NT2/D1 (cell line): ENCODE results near the gene PTPRF.

ENCODE experiments used
- DNase-seq: peaks from one replicate; pipeline ENCODE4 v3.0.0-alpha.2; 2011; ENCODE audit warnings: low read depth, low spot score
- H3K27me3 ChIP-seq: 2 replicates; pipeline ENCODE4 v1.6.0; 2011; ENCODE audit warnings: mild to moderate bottlenecking; ENCODE audit not compliant: insufficient read length, insufficient read depth
- H3K36me3 ChIP-seq: 2 replicates; pipeline ENCODE4 v1.6.1; 2011; ENCODE audit warnings: mild to moderate bottlenecking, low read length, mixed read lengths; ENCODE audit not compliant: insufficient read depth, insufficient read length
- H3K4me1 ChIP-seq: 2 replicates; pipeline ENCODE4 v1.5.1; 2011; ENCODE audit not compliant: insufficient read depth, insufficient read length
- H3K4me3 ChIP-seq: 2 replicates; pipeline ENCODE4 v1.5.1; 2011; ENCODE audit warnings: low read depth; ENCODE audit not compliant: insufficient read length
- H3K9ac ChIP-seq: 2 replicates; pipeline ENCODE4 v1.6.0; 2011; ENCODE audit warnings: low read depth; ENCODE audit not compliant: insufficient read length
- H3K9me3 ChIP-seq: 2 replicates; pipeline ENCODE4 v1.5.1; 2011; ENCODE audit warnings: mild to moderate bottlenecking, low read length; ENCODE audit not compliant: insufficient read depth
- SUZ12 ChIP-seq: IDR thresholded peaks from 2 replicates; pipeline ENCODE4 v1.6.1; 2011; ENCODE audit not compliant: insufficient read length, insufficient read depth; ENCODE audit errors: extremely low read depth
- YY1 ChIP-seq: IDR thresholded peaks from 2 replicates; pipeline ENCODE4 v1.6.1; 2011; ENCODE audit not compliant: insufficient read length, insufficient read depth
- ZNF274 ChIP-seq: IDR thresholded peaks from 2 replicates; pipeline ENCODE4 v1.6.1; 2011; ENCODE audit warnings: mild to moderate bottlenecking, low read depth, low read length

The PTPRF gene

DNA sequence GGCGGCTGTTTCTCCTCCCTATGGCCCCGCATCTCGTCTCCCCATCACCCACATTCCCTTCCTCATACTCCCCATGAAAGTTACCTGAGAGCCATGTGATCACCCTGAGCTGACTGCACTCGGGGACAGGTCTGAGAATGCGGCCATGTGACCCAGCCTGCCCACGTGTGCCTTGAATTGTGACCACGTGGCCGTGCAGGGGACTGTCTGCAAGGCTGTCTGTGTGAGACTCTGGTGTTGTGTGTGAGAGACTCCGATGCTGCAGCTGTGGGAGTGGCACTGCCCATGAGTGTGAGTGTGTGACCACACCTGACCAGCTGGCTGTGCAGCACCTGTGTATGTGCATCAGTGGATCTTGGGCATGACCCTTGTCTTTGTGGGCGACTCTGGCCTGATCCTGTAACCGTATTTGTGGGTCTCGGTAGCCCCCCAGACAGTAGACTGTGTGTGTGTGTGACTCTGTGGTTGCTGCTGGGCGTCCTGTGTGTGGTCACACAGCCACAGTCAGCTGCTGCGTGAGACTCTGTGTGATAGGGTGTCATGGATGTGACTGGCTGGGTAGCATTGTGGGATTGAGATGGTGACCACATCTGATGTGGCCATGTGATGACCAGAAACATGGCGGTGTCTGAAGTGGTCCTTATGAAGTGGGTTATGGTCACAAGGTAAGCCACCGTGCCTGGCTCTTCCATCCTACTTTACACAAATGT, 62.4 kb downstream of the PTPRF start:
- no peak overlapping the region for H3K4me3 ChIP-seq
- no peaks in the 10 kb centered on the region for H3K4me1 ChIP-seq
- H3K36me3 ChIP-seq, result peaks cover 94% of the 10 kb centered on the region
- no peak overlapping the region for H3K9ac ChIP-seq
- no peaks in the 10 kb centered on the region for H3K9me3 ChIP-seq
- TF ChIP-seq ZNF274 (no peak), YY1 (no peak)
- H3K27me3 ChIP-seq, result no peaks in the 10 kb centered on the region
- DNase-seq, result no peak

DNA sequence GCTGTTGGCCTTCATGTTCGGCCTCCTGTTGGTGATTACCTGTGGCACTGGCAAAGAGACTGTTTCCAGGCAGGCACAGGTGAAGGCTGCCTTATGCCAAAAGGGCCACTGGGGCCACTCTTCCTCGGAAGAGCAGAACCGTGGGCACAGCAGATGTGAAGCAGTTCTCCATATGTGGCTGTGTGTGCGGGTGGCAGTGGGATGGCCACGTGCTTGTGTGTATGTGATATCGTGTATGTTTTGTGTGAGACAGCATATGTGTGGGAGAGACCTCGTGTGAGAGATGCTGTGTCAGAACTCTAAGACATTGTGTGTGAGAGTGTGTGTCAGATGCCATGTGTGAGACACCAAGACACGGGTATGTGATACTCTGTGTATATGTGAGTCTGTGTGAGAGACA, 65.9 kb downstream of the PTPRF start:
- no peak for TF ChIP-seq ZNF274
- TF ChIP-seq SUZ12, result no peak
- no peak for TF ChIP-seq YY1
- H3K27me3 ChIP-seq, result no peaks in the 10 kb centered on the region
- H3K4me1 ChIP-seq, result peaks cover 10% of the 10 kb centered on the region
- no peaks in the 10 kb centered on the region for H3K9me3 ChIP-seq
- DNase-seq, result no peak
- no peak overlapping the region for H3K9ac ChIP-seq
- H3K36me3 ChIP-seq, result peaks cover 94% of the 10 kb centered on the region
- H3K4me3 ChIP-seq, result no peak overlapping the region

DNA sequence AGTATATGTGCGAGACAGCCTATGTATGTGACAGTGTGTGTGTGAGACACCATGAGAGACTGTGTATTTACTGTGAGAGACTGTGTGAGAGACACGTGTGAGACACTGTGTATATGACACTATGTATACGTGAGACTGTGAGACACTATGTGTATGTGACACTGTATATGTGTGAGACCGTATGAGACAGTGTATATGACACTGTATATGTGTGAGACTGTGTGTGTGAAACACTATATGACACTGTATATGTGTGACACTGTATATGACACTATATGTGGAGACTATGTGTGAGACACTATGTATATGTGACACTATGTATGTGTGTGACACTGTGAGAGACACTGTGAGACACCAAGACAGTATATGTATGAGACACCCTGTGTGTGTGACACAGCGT, 66.3 kb downstream of the PTPRF start:
- H3K4me3 ChIP-seq, result no peak overlapping the region
- no peak for DNase-seq
- peaks cover 94% of the 10 kb centered on the region for H3K36me3 ChIP-seq
- no peak overlapping the region for H3K9ac ChIP-seq
- H3K9me3 ChIP-seq, result no peaks in the 10 kb centered on the region
- TF ChIP-seq ZNF274 (no peak), SUZ12 (no peak), YY1 (no peak)
- H3K4me1 ChIP-seq, result peaks cover 10% of the 10 kb centered on the region
- no peaks in the 10 kb centered on the region for H3K27me3 ChIP-seq

DNA sequence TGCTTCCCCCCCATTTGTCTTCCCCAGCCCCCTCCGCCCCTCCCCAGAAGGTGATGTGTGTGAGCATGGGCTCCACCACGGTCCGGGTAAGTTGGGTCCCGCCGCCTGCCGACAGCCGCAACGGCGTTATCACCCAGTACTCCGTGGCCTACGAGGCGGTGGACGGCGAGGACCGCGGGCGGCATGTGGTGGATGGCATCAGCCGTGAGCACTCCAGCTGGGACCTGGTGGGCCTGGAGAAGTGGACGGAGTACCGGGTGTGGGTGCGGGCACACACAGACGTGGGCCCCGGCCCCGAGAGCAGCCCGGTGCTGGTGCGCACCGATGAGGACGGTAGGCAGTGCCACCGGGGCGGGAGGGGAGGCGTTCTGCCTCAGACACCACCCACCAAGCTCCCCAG, 67.0 kb downstream of the PTPRF start:
- Histone ChIP-seq H3K36me3 (peaks cover 94% of the 10 kb centered on the region), H3K4me1 (peaks cover 12% of the 10 kb centered on the region), H3K9me3 (no peaks in the 10 kb centered on the region), H3K4me3 (no peak overlapping the region), H3K27me3 (no peaks in the 10 kb centered on the region), H3K9ac (no peak overlapping the region)
- no peak for TF ChIP-seq ZNF274
- TF ChIP-seq YY1, result no peak
- TF ChIP-seq SUZ12, result no peak
- DNase-seq, result no peak

DNA sequence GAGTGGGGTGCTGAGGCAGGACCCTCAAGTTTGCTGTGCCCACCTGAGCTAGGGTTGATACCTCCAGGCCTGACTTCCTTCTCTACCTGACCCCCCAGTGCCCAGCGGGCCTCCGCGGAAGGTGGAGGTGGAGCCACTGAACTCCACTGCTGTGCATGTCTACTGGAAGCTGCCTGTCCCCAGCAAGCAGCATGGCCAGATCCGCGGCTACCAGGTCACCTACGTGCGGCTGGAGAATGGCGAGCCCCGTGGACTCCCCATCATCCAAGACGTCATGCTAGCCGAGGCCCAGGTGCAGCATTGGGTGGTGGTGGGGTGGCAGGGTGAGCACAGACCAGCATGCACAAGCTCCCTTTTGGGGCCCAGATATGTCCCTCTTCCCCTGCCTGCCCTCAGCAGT, 67.9 kb downstream of the PTPRF start:
- Histone ChIP-seq H3K36me3 (peaks cover 94% of the 10 kb centered on the region), H3K4me1 (peaks cover 14% of the 10 kb centered on the region), H3K9ac (no peak overlapping the region), H3K27me3 (no peaks in the 10 kb centered on the region), H3K9me3 (no peaks in the 10 kb centered on the region), H3K4me3 (no peak overlapping the region)
- TF ChIP-seq YY1 (no peak), ZNF274 (no peak)
- no peak for DNase-seq

DNA sequence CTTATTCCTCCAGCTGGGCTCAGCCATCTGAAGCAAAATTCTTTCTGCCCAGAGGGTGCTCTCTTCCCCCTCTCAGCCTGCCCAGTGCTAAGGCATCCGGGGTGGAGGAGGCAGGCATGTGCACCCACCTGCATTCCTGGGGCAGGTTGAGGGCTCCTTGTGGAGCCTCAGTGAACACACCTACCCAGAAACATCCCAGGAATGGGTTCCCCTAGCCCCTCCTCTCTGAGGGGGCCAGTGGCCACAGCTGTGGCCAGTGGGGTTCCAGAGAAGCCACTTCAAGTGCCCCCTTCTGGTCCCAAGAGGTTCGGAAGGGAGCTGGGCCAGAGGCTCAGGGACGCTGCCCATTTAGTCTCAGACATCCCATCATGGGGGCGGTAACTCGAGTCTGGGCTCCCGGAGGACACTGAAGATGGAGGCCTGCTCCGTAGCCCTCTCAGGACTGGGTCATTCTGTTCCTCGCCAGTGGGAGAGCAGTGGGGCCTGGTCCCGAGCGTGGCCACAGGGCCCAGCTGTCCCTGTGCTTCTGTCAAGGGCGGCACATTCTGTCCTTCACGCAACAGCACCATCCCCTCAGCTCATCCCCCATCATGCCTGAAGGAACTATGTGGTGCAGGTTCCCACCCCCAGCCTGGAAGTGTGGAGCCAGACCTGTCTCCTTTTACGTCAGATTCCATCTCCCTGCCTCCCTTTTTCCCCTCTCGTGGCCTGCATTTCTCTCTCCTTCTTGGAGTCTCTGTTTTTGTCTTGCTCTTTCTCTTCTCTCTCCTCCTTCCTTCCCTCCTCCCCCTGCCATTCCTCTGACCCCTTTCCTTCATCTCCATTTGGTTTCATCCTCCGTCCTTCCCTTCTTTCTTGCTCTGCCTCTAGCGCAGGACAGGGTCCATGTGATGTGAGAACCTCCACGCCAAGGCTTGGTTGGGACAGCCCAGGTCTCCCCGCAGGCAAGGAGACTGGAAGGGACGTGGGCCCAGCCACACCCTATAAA, 69.6 kb downstream of the PTPRF start:
- H3K27me3 ChIP-seq, result no peaks in the 10 kb centered on the region
- no peak for DNase-seq
- no peak overlapping the region for H3K4me3 ChIP-seq
- no peak overlapping the region for H3K9ac ChIP-seq
- no peaks in the 10 kb centered on the region for H3K9me3 ChIP-seq
- TF ChIP-seq ZNF274 (no peak), SUZ12 (no peak), YY1 (no peak)
- H3K36me3 ChIP-seq, result peaks cover 97% of the 10 kb centered on the region
- peaks cover 14% of the 10 kb centered on the region for H3K4me1 ChIP-seq

DNA sequence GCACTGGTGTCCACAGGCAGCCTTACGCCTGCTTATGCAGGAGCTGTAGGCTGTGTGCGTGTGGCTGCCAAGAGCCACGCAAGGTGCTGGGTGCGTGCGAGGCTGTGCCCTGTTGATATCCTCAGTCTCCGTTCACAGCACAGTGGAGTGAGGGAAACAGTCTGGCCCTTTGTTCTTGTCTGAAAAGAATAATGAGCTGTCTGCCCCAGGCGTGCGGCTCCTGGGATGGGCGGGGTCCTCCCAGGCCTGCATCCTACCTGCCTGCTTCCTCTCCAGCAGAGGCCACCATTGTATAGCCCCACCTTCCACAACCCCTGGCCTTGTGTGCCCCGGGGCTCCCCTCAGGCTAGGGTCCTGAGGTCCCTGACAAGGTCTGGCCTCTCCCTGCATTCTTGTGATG, 72.3 kb downstream of the PTPRF start:
- DNase-seq, result no peak
- no peaks in the 10 kb centered on the region for H3K9me3 ChIP-seq
- peaks cover 99% of the 10 kb centered on the region for H3K36me3 ChIP-seq
- H3K27me3 ChIP-seq, result no peaks in the 10 kb centered on the region
- no peak for TF ChIP-seq ZNF274
- TF ChIP-seq YY1, result no peak
- no peak for TF ChIP-seq SUZ12
- no peak overlapping the region for H3K9ac ChIP-seq
- peaks cover 16% of the 10 kb centered on the region for H3K4me1 ChIP-seq
- no peak overlapping the region for H3K4me3 ChIP-seq
